Brain microvascular endothelial cell (primary cell): ENCODE results near the gene DLG2.

Experiments used
- DNase-seq: peaks from one replicate; pipeline ENCODE4 v3.0.0-alpha.2; 2020
- H3K27ac ChIP-seq: fragments of 250-450 bp; sonication (Bioruptor Pico); 2 replicates; pipeline ENCODE4 v1.5.1; 2020; ENCODE audit warnings: mild to moderate bottlenecking, moderate library complexity
- H3K27me3 ChIP-seq: fragments of 250-450 bp; sonication (Bioruptor Pico); replicated peaks from 2 replicates; pipeline ENCODE4 v1.5.1; 2020; ENCODE audit warnings: mild to moderate bottlenecking
- H3K36me3 ChIP-seq: fragments of 250-450 bp; sonication (Bioruptor Pico); replicated peaks from 2 replicates; pipeline ENCODE4 v1.5.1; 2020; ENCODE audit warnings: mild to moderate bottlenecking
- H3K4me3 ChIP-seq: 2 replicates; pipeline ENCODE4 v1.5.1; 2011; ENCODE audit warnings: low read depth, mild to moderate bottlenecking, control low read depth, low read length, moderate library complexity
- in situ Hi-C: cut with HindIII; loops from 2 replicates; pipeline ENCODE4 v1.10.0; 2017; ENCODE audit warnings: low sequenced_read_pairs, low pct_ligation_motif_present
- TF ChIP-seq, protein P1 (sequence below): IDR thresholded peaks from 2 replicates; pipeline ENCODE4 v1.5.1; 2011; ENCODE audit warnings: low read depth, mild to moderate bottlenecking, moderate library complexity, low read length, control low read depth, inconsistent platforms; ENCODE audit errors: missing control alignments

Gene DLG2

GRCh38 chr11:85440273-85440672, 186.9 kb downstream of the DLG2 start:
- H3K4me3 ChIP-seq, result no peak overlapping the region
- TF ChIP-seq, protein P1, sequence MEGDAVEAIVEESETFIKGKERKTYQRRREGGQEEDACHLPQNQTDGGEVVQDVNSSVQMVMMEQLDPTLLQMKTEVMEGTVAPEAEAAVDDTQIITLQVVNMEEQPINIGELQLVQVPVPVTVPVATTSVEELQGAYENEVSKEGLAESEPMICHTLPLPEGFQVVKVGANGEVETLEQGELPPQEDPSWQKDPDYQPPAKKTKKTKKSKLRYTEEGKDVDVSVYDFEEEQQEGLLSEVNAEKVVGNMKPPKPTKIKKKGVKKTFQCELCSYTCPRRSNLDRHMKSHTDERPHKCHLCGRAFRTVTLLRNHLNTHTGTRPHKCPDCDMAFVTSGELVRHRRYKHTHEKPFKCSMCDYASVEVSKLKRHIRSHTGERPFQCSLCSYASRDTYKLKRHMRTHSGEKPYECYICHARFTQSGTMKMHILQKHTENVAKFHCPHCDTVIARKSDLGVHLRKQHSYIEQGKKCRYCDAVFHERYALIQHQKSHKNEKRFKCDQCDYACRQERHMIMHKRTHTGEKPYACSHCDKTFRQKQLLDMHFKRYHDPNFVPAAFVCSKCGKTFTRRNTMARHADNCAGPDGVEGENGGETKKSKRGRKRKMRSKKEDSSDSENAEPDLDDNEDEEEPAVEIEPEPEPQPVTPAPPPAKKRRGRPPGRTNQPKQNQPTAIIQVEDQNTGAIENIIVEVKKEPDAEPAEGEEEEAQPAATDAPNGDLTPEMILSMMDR, result no peak
- no peaks in the 10 kb centered on the region for H3K27me3 ChIP-seq
- in situ Hi-C loops, result no loop called here
- no peak overlapping the region for H3K27ac ChIP-seq
- no peak for DNase-seq
- H3K36me3 ChIP-seq, result no peaks in the 10 kb centered on the region

GRCh38 chr11:85438328-85438727, 188.8 kb downstream of the DLG2 start:
- no peak overlapping the region for H3K27ac ChIP-seq
- no peak for DNase-seq
- H3K27me3 ChIP-seq, result no peaks in the 10 kb centered on the region
- no peaks in the 10 kb centered on the region for H3K36me3 ChIP-seq
- TF ChIP-seq, protein P1, result no peak
- in situ Hi-C loops, result no loop called here
- H3K4me3 ChIP-seq, result no peak overlapping the region

GRCh38 chr11:85431319-85431718, 195.8 kb downstream of the DLG2 start:
- no peak for DNase-seq
- H3K27ac ChIP-seq, result no peak overlapping the region
- H3K27me3 ChIP-seq, result no peaks in the 10 kb centered on the region
- H3K4me3 ChIP-seq, result no peak overlapping the region
- in situ Hi-C loops, result no loop called here
- no peaks in the 10 kb centered on the region for H3K36me3 ChIP-seq
- TF ChIP-seq, protein P1, result no peak

GRCh38 chr11:85423794-85424193, 203.3 kb downstream of the DLG2 start:
- H3K36me3 ChIP-seq, result no peaks in the 10 kb centered on the region
- in situ Hi-C loops, result no loop called here
- H3K4me3 ChIP-seq, result no peak overlapping the region
- H3K27me3 ChIP-seq, result no peaks in the 10 kb centered on the region
- TF ChIP-seq, protein P1, result no peak
- no peak for DNase-seq
- H3K27ac ChIP-seq, result no peak overlapping the region

GRCh38 chr11:85423316-85423715, 203.8 kb downstream of the DLG2 start:
- Histone ChIP-seq H3K27ac (no peak overlapping the region), H3K4me3 (no peak overlapping the region), H3K27me3 (no peaks in the 10 kb centered on the region), H3K36me3 (no peaks in the 10 kb centered on the region)
- in situ Hi-C loops, result no loop called here
- TF ChIP-seq, protein P1, result no peak
- DNase-seq, result no peak

DNA sequence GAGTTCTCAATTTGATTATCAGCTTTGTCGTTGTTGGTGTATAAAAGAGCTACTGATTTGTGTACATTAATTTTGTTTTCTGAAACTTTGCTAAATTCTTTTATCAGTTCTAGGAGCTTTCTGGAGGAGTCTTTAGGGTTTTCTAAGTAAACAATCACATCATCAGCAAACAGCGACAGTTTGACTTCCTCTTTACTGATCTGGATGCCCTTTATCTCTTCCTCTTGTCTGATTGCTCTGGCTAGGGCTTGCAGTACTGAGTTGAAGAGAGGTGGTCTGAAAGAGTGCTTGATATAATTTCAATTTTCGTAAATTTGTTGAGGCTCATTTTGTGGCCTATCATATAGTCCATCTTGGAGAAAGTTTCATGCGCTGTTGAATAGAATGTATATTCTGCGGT, 213.0 kb downstream of the DLG2 start:
- no peak overlapping the region for H3K27ac ChIP-seq
- TF ChIP-seq, protein P1, result no peak
- in situ Hi-C loops, result no loop called here

More for the DNA sequence above, 213.0 kb downstream of the DLG2 start:
- no peaks in the 10 kb centered on the region for H3K36me3 ChIP-seq
- no peak for DNase-seq
- no peaks in the 10 kb centered on the region for H3K27me3 ChIP-seq
- H3K4me3 ChIP-seq, result no peak overlapping the region
